Measurements from ENCODE around the gene CD3E.

CD3E gene

DNA sequence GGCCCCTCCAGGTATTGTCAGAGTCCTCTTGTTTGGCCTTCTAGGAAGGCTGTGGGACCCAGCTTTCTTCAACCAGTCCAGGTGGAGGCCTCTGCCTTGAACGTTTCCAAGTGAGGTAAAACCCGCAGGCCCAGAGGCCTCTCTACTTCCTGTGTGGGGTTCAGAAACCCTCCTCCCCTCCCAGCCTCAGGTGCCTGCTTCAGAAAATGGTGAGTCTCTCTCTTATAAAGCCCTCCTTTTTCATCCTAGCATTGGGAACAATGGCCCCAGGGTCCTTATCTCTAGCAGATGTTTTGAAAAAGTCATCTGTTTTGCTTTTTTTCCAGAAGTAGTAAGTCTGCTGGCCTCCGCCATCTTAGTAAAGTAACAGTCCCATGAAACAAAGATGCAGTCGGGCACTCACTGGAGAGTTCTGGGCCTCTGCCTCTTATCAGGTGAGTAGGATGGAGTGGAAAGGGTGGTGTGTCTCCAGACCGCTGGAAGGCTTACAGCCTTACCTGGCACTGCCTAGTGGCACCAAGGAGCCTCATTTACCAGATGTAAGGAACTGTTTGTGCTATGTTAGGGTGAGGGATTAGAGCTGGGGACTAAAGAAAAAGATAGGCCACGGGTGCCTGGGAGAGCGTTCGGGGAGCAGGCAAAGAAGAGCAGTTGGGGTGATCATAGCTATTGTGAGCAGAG lies at the start of gene CD3E:
TSS of gene CD3E (plus strand) at position 163 of the 681 bp plus-strand sequence. CDS start at position 386, 223 bp downstream.
- DNase-seq, result no peak

DNA sequence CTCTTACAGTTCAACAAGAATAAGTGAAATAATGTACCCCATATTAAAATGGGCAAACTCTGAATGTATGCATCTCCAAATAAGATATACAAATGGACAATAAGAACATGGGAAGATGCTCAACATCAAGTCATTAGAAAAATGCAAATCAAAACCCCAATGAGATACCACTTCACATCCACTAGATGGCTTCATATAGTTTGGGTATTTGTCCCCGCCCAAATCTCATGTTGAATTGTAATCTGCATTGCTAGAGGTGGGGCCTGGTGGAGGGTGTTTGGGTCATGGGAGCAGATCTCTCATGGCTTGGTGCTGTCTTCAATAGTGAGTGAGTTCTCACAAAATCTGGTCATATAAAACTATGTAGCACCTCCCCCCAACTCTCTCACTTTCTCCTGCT lies 46.1 kb upstream of the CD3E start:
- no peak for DNase-seq

DNA sequence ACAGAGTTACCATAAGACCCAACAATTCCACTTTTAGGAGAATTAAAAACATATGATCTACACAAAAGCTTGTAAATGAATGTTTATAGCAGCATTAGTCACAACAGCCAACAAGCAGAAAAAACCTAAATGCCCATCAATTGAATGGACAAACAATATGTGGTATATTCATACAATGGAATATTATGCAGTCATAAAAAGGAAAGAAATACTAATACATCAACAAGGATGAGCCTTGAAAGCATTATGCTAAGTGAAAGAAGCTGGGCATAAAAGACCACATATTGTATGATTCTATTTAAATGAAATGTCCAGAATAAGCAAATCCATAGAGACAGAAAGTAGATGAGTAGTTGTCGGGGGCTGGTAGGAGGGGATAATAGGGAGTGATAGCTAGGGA lies 45.4 kb upstream of the CD3E start:
- no peak for DNase-seq

DNA sequence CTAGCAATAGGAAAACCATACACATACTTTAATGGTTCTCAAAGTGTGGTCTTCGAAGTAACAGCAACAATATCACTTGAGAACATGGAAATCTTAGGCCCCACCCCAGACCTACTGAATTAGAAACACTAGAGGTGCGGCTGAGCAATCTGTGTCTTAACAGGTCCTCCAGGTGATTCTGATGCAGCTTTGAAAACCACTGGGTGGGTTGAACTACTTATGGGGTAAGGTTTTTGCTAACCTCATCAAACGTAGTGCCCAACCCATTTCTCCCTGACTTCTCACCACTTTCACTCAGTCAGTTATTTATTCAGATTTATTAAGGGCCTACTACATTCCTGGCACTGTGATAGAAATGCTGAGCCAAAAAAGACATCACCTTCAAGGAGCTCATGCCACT lies 44.2 kb upstream of the CD3E start:
- DNase-seq, result no peak

DNA sequence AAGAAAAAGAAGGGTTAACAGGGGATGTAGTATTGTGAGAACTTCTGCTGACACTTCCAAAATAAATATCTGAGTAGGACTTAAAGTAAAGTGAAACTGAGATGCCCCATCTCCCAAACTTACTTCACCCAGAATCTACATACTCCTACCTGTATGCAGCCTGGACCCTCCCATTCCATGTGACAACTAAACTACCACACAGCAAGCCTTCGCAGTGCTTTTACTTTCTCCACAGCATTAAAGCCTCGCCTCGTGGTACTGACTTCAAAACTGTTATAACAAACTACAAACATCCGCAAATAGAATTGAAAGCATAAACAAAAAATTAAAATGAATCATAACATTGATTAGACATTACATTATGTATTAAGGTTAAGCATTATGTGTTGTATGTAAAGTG lies 41.4 kb upstream of the CD3E start:
- no peak for DNase-seq

DNA sequence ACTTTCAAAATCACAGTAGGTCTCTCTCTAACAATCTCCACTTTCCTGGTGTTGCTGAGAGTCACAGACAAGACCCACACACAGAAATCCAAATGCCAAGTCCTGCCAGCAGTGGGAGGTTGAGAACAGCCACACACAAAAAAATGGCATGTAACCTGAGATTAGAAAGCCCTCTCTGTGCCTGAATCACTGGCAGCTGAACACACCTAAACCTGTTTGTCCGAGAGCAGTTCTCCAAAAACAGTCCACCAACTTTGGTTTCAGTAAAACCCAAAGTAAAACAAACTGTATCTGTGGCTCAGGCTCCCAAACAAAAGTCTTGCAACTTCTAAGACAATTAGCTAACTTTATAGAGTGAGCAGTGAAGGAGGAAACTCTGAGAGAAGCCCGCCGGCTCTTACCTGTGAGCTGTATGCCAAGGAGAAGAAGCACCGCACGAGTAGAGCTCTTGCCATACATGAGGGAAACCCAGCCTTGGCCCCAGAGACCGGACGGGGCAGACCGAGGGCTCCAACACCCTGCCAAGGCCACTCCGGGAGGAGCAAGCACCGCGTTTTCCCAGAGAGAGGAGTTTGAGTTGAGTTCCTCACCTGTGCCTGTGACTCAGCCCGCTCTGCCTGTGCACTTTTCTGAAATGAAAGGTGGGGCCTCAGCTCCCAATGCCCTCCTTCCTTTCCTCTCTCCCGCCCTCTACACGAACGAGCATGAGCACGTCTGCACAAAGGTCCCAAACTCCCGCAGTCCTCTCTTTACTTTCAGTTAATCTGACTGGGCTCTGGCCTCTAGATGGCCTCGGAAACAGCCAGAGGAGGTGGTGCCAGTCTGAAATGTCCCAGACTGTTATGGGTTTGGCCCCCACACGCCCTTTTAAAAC lies 40.6 kb upstream of the CD3E start, which contains the start of gene MPZL2:
TSS of gene MPZL2 (minus strand) at position 603 of the 874 bp plus-strand sequence. CDS start at position 459, 144 bp downstream.
- no peak for DNase-seq

DNA sequence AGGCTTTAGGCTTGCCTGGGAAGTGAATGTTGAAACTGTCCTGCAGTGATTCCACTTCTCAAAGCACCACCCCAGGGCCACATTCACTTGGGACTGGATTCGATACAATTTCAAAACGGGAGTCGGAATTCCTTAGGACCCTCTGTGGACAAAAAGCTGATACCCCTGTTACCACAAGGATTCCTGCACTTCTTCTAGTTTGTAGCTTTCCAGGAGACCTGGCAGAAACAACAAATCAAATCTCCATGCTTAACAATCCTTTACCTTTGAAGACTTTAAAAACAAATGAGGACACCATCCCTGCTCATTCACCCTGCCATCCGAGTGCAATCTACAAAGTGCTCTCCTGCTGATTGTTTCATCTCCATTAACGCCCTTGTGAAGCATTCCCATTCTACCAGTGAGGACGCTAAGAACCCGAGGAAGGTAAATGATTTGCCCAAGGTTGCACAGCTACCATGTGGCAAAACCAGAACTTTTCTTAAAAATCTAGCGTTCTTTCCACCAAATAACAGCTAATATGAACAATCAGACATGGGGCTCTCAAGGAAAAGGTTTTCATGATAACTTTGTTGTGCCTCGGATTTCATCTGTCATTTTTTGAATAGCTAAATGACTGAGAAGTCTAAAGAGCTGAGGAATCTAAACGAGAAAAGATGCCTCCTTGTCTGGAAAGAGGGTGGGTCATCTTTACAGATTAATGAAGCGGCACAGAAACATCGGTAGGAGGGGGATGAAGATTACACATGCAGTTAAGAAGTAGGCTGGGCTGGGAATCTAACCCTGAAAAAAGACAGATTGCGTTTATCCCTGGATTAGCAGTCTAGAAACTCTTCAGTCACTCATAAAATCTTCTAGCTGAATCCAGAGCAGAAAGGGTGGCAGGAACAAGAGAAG lies 39.7 kb upstream of the CD3E start:
- DNase-seq, result no peak

DNA sequence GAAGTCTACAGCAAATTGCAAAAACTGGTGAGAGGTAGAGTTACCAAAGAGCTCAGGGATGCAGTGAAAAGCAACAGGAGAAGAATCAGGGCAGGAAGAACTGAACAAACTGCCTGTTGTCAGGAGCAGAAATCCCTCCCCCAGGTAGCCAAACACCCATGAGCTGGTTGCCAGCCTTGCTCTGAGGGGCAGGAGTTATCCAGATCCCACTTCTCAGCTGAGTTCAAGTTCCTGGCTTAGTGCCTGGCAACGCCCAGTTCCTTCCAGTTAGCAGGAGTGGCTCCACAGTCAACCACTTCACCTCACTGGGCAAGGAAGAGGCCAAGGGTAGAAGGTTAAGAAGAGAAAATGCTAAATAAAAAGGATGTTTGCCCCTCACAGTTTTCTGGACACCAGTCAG lies 38.6 kb upstream of the CD3E start:
- no peak for DNase-seq

DNA sequence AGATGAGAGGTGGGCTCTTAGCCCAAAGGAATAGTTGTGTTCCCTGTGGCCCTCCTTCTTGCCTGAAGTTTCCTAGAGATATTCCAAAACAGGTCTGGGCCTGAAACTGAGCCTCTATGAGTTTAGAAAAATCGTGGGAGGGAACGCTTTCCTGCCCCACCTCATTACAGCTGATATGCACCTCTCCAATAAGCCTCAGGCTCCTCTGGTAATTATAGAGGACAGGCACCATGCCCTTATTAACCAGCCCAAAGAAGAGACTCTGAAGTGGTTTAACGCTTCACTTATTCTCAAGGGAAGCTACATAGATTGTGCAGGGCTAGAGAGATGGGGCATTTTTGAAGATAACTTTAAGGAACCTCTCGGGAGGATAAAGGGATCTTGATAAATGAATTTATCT lies 37.0 kb upstream of the CD3E start:
- no peak for DNase-seq

DNA sequence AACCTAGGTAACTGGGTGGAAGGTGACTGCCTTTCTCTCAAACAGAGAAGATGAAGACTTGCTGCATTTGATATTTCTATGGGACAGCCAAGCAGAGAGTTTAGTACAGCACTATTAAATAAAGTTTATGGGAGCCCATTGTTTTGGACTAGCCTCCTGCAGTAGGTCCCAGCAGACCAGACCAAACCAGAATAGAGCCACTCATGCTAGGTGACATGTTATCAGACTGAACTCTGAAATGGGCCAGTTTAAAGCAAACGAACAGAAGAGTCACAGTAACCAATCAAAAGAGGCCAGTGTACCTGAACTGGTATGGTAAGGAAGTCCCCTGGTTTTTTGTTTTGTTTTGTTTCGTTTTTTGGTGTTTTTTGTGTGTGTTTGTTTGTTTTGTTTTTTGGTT lies 32.5 kb upstream of the CD3E start:
- DNase-seq, result no peak

DNA sequence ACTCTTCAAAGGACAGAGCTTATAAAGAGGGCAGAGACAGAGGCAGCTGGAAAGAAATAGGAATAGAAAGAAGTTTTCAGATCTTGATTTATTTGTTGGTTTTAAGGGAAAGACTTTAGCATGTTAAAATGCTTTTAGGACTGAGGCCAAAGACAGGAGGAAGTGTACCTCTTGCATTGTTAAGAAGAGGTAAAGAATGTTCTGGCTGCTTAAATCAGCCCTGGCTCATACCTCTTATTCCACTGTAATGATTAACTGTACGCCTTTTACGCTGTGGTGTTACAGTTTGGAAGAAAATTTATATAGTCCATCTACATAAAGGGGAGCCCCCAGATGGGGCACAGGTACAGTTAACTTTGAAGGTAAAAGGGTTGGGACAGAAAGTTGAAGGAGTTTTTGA lies 30.3 kb upstream of the CD3E start:
- no peak for DNase-seq

DNA sequence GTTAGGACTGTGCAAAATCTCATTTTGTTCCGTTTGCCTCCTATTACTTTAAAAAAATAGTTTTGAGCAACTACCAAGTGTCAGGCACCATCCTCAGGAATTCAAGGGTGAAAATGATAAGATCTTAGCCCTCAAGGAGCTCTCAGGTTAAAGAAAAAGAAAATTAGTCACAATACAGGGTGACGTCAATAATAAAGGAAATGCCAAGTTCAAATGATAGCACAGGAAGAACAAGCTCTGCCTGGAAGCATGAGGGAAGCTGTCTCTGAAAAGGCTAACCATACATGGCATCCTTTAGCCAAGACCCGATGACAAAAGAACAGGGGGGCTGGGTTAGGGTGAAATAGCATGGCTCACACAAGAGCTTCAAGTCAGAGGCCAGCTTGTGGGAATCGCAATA lies 29.4 kb upstream of the CD3E start:
- DNase-seq, result no peak

DNA sequence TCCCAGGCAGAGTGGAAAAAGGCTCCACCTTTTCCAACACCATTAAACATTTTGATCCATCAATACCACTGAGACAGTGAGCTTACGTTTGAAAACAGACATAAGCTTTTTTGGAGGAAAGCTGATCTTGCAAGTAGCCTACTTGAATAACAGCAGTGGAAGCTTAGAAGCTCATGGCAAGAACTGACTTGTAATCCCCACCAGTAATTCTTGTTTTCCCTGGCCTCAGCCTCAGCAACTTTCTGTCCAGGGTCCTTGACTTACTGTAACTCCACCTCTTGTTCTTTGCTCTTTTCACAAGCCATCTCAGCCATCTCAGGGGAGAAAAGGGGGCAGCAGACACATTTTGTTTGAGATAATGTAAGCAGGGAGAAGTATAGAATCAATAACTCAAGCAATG lies 28.1 kb upstream of the CD3E start:
- DNase-seq, result no peak

DNA sequence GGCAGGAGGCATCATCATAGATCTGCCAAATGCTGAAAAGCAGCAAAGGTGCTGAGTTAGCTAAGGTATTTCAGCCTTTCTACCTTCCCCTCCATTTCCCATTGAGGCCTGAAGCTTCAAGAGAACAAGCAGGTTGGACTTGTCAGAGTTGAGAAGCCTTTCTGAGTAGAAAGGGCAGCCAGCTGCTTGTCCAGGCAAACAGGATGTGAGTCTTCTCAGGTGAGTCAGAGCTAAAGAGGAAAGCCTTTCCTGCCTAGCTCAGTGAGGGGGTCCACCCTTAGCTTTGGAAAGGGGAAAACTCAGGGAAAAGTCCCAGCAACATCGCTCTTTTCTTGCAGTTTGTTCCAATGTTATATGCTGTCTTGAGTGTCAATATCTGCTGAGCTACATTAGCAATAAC lies 27.2 kb upstream of the CD3E start:
- DNase-seq, result no peak

DNA sequence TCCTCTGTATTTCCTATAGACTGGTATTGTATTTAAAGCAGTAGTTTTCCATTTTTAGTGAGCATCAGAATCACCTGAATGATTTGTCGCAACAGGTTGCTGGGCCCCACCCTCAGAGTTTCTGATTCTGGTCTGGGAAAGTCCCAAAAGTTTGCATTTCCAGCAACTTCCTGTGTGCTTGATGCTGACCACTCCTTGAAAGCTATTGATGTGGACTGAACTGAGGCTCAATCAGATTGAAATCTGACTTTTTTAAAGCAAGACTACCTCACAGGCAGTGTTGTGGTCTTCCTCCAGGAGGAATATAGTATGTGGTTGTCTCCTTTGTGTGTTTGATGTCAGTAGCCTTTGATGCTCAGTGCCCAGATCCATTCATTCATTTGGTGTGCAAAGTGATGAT lies 23.2 kb upstream of the CD3E start:
- DNase-seq, result no peak

DNA sequence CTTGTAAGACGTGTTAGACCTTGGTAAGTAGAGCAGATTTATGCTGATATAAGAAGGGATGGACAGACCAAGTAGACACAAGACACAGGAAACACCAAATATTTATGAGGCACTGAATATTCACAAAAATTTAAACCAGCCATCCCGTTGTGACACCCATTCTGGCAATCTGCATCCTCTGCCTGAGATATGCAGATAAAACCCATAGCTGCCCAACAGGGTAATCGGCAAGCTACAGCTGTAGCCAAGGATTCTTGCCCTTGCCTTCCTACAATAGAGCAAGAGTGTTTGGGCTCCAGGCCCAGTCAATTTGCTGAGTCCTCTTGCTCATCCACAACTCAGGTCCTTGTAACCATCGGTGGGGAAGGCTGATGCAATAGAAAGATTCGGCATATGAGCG lies 21.9 kb upstream of the CD3E start:
- no peak for DNase-seq

DNA sequence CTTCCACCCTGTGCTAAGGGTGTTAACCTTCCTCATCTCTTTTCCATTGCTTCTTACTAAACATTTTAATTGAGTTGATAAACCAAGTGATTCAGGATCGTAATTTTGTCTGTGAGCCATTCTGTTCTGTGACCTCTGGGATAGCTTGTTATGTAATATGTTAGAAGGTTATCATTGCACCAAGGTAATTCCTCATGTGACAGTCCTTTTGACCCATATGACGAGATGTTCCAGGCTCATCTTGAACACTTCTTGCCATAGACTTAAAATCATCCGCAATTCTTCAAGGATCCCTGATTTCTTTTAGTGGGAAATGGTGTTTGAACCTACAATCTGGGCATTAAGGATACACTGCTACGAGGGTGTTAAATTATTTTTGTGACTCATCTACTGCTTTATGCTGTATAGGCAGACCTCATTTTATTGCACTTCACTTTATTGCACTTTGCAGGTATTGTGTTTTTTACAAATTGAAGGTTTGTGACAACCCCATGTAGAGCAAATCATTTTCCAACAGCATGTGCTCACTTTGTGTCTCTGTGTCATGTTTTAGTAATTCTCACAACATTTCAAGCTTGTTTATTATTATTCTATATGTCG lies 21.4 kb upstream of the CD3E start:
- DNase-seq, result no peak

DNA sequence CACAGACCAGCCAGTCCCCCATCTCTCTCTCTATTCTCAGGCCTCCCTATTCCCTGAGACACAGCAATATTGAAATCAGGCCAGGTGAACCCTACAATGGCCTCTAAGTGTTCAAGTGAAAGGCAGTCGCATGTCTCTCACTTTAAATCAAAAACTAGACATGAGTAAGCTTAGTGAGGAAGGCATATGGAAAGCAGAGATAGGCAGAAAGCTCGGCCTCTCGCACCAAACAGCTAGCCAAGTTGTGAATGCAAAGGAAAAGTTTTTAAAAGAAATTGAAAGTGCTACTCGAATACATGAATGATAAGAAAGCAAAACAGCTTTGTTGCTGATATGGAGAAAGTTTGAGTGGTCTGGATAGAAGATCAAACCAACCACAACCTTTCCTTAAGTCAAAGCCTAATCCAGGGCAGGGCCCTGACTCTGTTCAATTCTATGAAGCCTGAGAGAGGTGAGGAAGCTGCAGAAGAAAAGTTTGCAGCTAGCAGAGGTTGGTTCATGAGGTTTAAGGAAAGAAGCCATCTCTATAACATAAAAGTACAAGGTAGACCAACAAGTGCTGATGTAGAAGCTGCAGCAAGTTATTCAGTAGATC lies 20.7 kb upstream of the CD3E start:
- no peak for DNase-seq

DNA sequence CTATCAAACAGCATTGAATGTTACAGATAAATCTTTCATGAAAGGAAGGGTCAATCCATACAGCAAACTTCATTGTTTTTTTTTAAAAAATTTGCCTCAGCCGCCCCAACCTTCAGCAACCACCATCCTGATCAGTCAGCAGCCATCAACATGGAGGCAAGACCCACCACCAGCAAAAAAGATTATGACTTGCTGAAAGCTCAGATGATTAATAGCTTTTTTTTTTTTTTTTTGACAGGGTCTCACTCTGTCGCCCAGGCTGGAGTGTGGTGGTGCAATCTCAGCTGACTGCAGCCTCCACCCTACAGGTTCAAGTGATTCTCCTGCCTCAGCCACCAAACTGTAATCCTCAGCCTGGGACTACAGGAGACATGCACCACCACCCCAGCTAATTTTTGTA lies 18.0 kb upstream of the CD3E start:
- no peak for DNase-seq

DNA sequence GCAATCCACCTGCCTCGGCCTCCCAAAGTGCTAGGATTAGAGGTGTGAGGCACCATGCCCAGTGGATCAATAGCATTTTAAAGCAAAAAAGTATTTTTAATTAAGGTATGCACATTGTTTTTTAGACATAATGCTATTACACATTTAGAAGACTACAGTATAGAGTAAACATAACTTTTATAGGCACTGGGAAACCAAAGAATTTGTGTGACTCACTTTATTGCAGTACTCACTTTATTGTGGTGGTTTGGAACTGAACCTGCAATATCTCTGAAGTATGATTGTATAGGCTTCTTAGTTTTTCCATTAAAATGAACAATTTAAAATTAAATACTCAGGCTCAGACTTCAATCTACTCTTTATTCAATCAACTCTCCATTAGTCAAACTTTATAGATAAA lies 17.5 kb upstream of the CD3E start:
- DNase-seq, result no peak

DNA sequence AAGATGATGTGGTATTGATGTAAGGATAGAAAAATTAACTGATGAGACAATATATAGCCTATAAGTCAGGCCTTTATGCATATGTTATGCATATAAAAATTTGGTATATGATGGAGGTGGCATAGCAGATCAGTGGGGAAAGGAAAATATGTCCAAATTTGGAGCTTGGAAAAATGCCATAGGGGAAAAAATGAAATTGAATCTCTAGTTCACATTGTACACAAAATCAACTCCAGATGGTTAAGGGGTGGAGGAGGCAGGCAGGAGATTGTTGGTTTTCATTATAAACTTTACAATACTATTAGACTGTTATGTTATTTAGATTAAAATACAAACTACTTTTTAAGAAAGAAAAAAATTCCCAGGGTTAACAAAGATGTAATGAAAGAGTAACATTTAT lies 15.1 kb upstream of the CD3E start:
- DNase-seq, result no peak

Measured in amygdala (tissue), 56 donors.